Measurements from ENCODE around the gene GPATCH11. TPM values are rescaled to one million over a fixed set of nuclear protein-coding genes. Genes with fewer than 3 reads are reported as not detected.
A peak's percentile ranks its signal among the peaks of the same experiment; 100 is the strongest.

GPATCH11 gene
- 7.1 TPM for polyA plus RNA-seq
- long read RNA-seq, donor 1, result 0 reads
- long read RNA-seq, donor 2, partial matches to known transcripts, result 0 of 2 reads
- long read RNA-seq, donor 2, other reads (novel, unspliced or antisense), result 0 of 2 reads
- long read RNA-seq, donor 3, result 0 reads
- long read RNA-seq, donor 4, result 0 reads
- long read RNA-seq, donor 5, result 0 reads
- long read RNA-seq, donor 6, partial matches to known transcripts, result 0 of 4 reads
- long read RNA-seq, donor 6, other reads (novel, unspliced or antisense), result 0 of 4 reads
- long read RNA-seq, donor 7, result 0 reads
- long read RNA-seq, donor 8, partial matches to known transcripts, result 0 of 1 reads
- long read RNA-seq, donor 8, other reads (novel, unspliced or antisense), result 0 of 1 reads
- long read RNA-seq, donor 9, partial matches to known transcripts, result 0 of 1 reads
- long read RNA-seq, donor 9, other reads (novel, unspliced or antisense), result 0 of 1 reads
- long read RNA-seq, donor 10, partial matches to known transcripts, result 0 of 2 reads
- long read RNA-seq, donor 10, other reads (novel, unspliced or antisense), result 0 of 2 reads
- long read RNA-seq, donor 11, partial matches to known transcripts, result 11 of 14 reads
- long read RNA-seq, donor 11, other reads (novel, unspliced or antisense), result 0 of 14 reads

DNA sequence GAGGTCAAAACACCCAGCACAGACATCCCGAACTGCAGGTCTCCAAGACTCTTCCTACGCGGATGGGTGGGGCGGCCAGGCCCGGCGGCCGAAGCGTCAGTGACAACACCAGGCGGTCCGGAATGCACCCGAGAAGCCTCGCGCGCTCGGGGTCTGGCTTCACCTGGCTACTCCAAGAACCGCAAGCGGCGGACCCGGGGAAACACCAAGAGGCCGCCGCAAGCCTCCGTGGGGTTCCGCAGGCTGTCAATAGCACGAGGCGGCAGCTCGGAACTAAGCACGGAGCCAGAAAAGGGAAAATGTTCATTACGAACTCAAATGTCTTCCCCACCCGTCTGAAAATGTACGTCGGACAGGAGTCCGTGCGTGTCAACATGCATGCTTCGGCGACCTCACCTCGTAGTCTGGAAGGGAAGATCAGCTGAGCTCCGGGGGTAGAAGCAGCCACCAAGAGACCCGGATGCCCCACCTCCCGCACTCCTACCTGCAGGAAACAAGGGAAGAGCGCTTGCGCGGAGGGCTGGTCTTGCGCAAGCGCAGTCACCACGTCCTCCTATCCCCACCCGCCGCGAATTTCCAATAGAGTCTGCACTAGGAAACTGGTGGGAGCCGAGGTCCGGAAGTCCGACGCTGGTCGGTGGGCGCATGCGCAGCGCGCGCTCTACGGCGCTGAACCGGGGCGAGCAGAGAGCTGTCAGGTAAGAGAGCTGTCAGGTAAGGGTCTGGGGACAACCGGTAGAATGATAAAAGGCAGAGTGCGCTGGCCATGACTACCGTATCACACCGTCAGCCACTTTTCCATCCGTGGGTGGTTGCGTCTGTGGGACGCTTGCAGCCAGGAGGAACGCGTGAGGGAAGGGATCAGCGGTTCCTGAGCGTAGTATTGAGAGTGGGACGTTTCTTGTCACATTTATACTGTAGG lies at the start of gene GPATCH11, which contains the start of gene HEATR5B:
Gene GPATCH11, plus strand, starts transcription at position 646 of the 922 bp plus-strand sequence. CDS start 3,864 bp downstream, outside the sequence.
Gene HEATR5B, minus strand, starts transcription at position 500 of the 922 bp plus-strand sequence. CDS start 958 bp downstream, outside the sequence.
- Histone ChIP-seq H3K27ac (ENCODE audit: low read length) (peak within 1 kb of the TSS; percentile 90), H3K27me3 (ENCODE audit: control insufficient read depth, insufficient read depth, low read length) (no peaks in the 10 kb centered on the region), H3K4me3 (ENCODE audit: low read length) (peak within 1 kb of the TSS; percentile 96), H3K36me3 (ENCODE audit: control insufficient read depth, insufficient read depth, low read length) (peaks cover 16% of the 10 kb centered on the region), H3K9me3 (ENCODE audit: control insufficient read depth, low read depth, low read length) (no peaks in the 10 kb centered on the region), H3K4me1 (ENCODE audit: control insufficient read depth, insufficient read depth, low read length) (peaks cover 6% of the 10 kb centered on the region)
- peak; percentile 98 to 99 for DNase-seq
- WGBS (ENCODE audit: insufficient coverage, low lambda C conversion rate), result no CpG with 5 or more reads among the region's 74 CpGs

DNA sequence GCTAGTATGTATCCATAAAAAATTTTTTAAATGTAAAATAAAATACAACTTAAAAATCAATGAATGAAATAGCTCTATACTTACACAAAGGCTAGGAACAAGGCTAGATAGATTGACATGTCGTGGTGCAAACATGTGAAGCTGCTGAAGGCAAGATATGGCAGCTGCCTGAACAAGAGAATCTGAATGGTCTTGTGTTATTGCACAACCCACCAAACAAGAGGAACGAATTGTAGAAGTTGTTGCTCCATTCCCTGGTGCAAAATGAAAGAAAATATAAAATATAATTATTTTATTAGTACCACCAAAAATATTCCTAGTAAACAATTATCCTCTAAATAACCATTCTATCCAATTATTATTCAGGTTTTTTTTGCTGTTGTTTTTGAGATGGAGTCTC lies 46.5 kb upstream of the GPATCH11 start:
- 100% methylated on average over 1 of the region's 2 CpGs for WGBS (ENCODE audit: insufficient coverage, low lambda C conversion rate)

GRCh38 chr2:37039580-37039979 lies 44.7 kb upstream of the GPATCH11 start:
- 48% methylated on average over 2 of the region's 3 CpGs for WGBS (ENCODE audit: insufficient coverage, low lambda C conversion rate)
- H3K4me1 ChIP-seq (ENCODE audit: control insufficient read depth, insufficient read depth, low read length), result no peaks in the 10 kb centered on the region
- H3K27ac ChIP-seq (ENCODE audit: low read length), result peak overlapping the region; percentile 46
- H3K4me3 ChIP-seq (ENCODE audit: low read length), result no peak overlapping the region
- H3K27me3 ChIP-seq (ENCODE audit: control insufficient read depth, insufficient read depth, low read length), result no peaks in the 10 kb centered on the region
- peaks cover 23% of the 10 kb centered on the region for H3K36me3 ChIP-seq (ENCODE audit: control insufficient read depth, insufficient read depth, low read length)
- DNase-seq, result peak; percentile 7 to 53
- no peaks in the 10 kb centered on the region for H3K9me3 ChIP-seq (ENCODE audit: control insufficient read depth, low read depth, low read length)

More for the DNA sequence above, 46.5 kb upstream of the GPATCH11 start:
- DNase-seq, result no peak
- H3K27ac ChIP-seq (ENCODE audit: low read length), result no peak overlapping the region
- H3K4me1 ChIP-seq (ENCODE audit: control insufficient read depth, insufficient read depth, low read length), result no peaks in the 10 kb centered on the region
- no peak overlapping the region for H3K4me3 ChIP-seq (ENCODE audit: low read length)
- peaks cover 22% of the 10 kb centered on the region for H3K36me3 ChIP-seq (ENCODE audit: control insufficient read depth, insufficient read depth, low read length)
- H3K9me3 ChIP-seq (ENCODE audit: control insufficient read depth, low read depth, low read length), result no peaks in the 10 kb centered on the region
- no peaks in the 10 kb centered on the region for H3K27me3 ChIP-seq (ENCODE audit: control insufficient read depth, insufficient read depth, low read length)

DNA sequence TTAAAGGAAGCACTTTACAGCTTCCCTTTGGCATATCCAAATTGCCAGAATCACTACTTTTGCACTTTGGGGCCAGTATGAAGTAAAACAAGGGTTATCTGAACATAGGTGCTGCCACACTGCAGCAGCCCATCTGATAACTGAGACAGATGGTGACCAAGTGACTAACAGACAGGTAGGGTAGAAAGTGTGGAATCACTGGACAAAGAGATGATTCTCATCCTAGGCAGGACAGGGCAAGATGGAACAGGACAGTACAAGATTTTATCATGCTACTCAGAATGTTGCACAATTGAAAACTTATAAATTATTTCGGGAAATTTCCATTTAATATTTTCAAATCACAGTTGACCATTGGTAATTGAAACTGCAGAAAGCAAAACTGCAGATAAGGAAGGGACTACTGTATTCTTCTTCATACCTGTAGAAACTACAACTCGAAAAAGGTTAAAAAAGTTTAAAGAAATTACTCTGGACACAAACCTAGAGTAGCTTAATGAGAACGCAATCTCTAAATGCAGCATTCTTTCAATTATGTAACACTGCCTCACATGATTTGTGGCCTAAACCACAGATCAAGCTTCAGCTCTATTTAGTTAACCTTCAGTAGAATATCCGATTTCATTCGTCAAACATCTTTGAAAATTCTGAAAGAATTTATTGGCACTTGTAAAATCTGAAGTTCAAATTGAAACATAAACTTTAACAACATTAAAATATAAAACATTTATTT lies 31.6 kb upstream of the GPATCH11 start:
- Histone ChIP-seq H3K36me3 (ENCODE audit: control insufficient read depth, insufficient read depth, low read length) (peaks cover 25% of the 10 kb centered on the region), H3K27ac (ENCODE audit: low read length) (no peak overlapping the region), H3K27me3 (ENCODE audit: control insufficient read depth, insufficient read depth, low read length) (no peaks in the 10 kb centered on the region), H3K4me1 (ENCODE audit: control insufficient read depth, insufficient read depth, low read length) (no peaks in the 10 kb centered on the region), H3K9me3 (ENCODE audit: control insufficient read depth, low read depth, low read length) (no peaks in the 10 kb centered on the region), H3K4me3 (ENCODE audit: low read length) (no peak overlapping the region)
- DNase-seq, result no peak
- 71% methylated on average over 4 of the region's 5 CpGs for WGBS (ENCODE audit: insufficient coverage, low lambda C conversion rate)

GRCh38 chr2:37059841-37060240 lies 24.5 kb upstream of the GPATCH11 start:
- Histone ChIP-seq H3K27ac (ENCODE audit: low read length) (no peak overlapping the region), H3K4me1 (ENCODE audit: control insufficient read depth, insufficient read depth, low read length) (no peaks in the 10 kb centered on the region), H3K4me3 (ENCODE audit: low read length) (no peak overlapping the region), H3K36me3 (ENCODE audit: control insufficient read depth, insufficient read depth, low read length) (peaks cover 50% of the 10 kb centered on the region), H3K9me3 (ENCODE audit: control insufficient read depth, low read depth, low read length) (no peaks in the 10 kb centered on the region), H3K27me3 (ENCODE audit: control insufficient read depth, insufficient read depth, low read length) (no peaks in the 10 kb centered on the region)
- 100% methylated on average over 3 of the region's 3 CpGs for WGBS (ENCODE audit: insufficient coverage, low lambda C conversion rate)
- no peak for DNase-seq

GRCh38 chr2:37060446-37060845 lies 23.9 kb upstream of the GPATCH11 start:
- no peak overlapping the region for H3K4me3 ChIP-seq (ENCODE audit: low read length)
- no peaks in the 10 kb centered on the region for H3K4me1 ChIP-seq (ENCODE audit: control insufficient read depth, insufficient read depth, low read length)
- H3K36me3 ChIP-seq (ENCODE audit: control insufficient read depth, insufficient read depth, low read length), result peaks cover 54% of the 10 kb centered on the region
- no peak overlapping the region for H3K27ac ChIP-seq (ENCODE audit: low read length)
- H3K27me3 ChIP-seq (ENCODE audit: control insufficient read depth, insufficient read depth, low read length), result no peaks in the 10 kb centered on the region
- no peak for DNase-seq
- H3K9me3 ChIP-seq (ENCODE audit: control insufficient read depth, low read depth, low read length), result no peaks in the 10 kb centered on the region
- WGBS (ENCODE audit: insufficient coverage, low lambda C conversion rate), result 100% methylated on average over 2 of the region's 7 CpGs

- peaks cover 58% of the 10 kb centered on the region for H3K36me3 ChIP-seq (ENCODE audit: control insufficient read depth, insufficient read depth, low read length)
- no peaks in the 10 kb centered on the region for H3K27me3 ChIP-seq (ENCODE audit: control insufficient read depth, insufficient read depth, low read length)
- H3K4me1 ChIP-seq (ENCODE audit: control insufficient read depth, insufficient read depth, low read length), result no peaks in the 10 kb centered on the region
- no peak overlapping the region for H3K4me3 ChIP-seq (ENCODE audit: low read length)
- no peak overlapping the region for H3K27ac ChIP-seq (ENCODE audit: low read length)
- no peak for DNase-seq
- H3K9me3 ChIP-seq (ENCODE audit: control insufficient read depth, low read depth, low read length), result no peaks in the 10 kb centered on the region
These were observed 23.2 kb upstream of the GPATCH11 start for GRCh38 chr2:37061013-37061711.

DNA sequence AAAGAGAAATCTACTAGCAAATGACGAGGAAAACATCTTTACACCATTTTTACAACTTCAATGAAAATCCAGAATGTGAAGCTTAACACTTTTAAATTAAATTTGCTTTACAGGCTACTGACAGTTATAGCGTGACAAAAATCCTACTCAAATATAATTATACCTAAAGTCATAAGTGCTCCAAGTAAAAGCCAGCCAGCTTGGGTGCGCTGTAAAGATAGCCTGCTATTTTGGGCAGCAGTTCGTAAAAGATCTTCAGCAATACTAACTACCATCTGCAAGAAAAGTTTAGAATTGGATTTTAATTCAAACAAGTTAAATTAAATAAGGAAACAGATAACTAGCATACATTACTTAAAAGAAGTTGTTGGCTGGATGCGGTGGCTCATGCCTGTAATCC lies 22.5 kb upstream of the GPATCH11 start:
- H3K27ac ChIP-seq (ENCODE audit: low read length), result no peak overlapping the region
- no peaks in the 10 kb centered on the region for H3K4me1 ChIP-seq (ENCODE audit: control insufficient read depth, insufficient read depth, low read length)
- no peaks in the 10 kb centered on the region for H3K27me3 ChIP-seq (ENCODE audit: control insufficient read depth, insufficient read depth, low read length)
- WGBS (ENCODE audit: insufficient coverage, low lambda C conversion rate), result 100% methylated on average over 1 of the region's 5 CpGs
- H3K36me3 ChIP-seq (ENCODE audit: control insufficient read depth, insufficient read depth, low read length), result peaks cover 55% of the 10 kb centered on the region
- no peak for DNase-seq
- H3K4me3 ChIP-seq (ENCODE audit: low read length), result no peak overlapping the region
- no peaks in the 10 kb centered on the region for H3K9me3 ChIP-seq (ENCODE audit: control insufficient read depth, low read depth, low read length)

- H3K4me1 ChIP-seq (ENCODE audit: control insufficient read depth, insufficient read depth, low read length), result no peaks in the 10 kb centered on the region
- no peaks in the 10 kb centered on the region for H3K9me3 ChIP-seq (ENCODE audit: control insufficient read depth, low read depth, low read length)
- H3K27ac ChIP-seq (ENCODE audit: low read length), result no peak overlapping the region
- H3K36me3 ChIP-seq (ENCODE audit: control insufficient read depth, insufficient read depth, low read length), result peaks cover 41% of the 10 kb centered on the region
- DNase-seq, result no peak
- no peak overlapping the region for H3K4me3 ChIP-seq (ENCODE audit: low read length)
- WGBS (ENCODE audit: insufficient coverage, low lambda C conversion rate), result no CpG with 5 or more reads among the region's 6 CpGs
- H3K27me3 ChIP-seq (ENCODE audit: control insufficient read depth, insufficient read depth, low read length), result no peaks in the 10 kb centered on the region
These were observed 15.6 kb upstream of the GPATCH11 start for GRCh38 chr2:37068686-37069085.

Data from large intestine (tissue), 12 donors.